ENCODE results near the gene CYSTM1. TPM values are rescaled to one million over a fixed set of nuclear protein-coding genes. Genes with fewer than 3 reads are reported as not detected.

The CYSTM1 gene
- polyA plus RNA-seq, 6 donors from 2014 or later = 5.4 to 20.6 (median 12.6) TPM

DNA sequence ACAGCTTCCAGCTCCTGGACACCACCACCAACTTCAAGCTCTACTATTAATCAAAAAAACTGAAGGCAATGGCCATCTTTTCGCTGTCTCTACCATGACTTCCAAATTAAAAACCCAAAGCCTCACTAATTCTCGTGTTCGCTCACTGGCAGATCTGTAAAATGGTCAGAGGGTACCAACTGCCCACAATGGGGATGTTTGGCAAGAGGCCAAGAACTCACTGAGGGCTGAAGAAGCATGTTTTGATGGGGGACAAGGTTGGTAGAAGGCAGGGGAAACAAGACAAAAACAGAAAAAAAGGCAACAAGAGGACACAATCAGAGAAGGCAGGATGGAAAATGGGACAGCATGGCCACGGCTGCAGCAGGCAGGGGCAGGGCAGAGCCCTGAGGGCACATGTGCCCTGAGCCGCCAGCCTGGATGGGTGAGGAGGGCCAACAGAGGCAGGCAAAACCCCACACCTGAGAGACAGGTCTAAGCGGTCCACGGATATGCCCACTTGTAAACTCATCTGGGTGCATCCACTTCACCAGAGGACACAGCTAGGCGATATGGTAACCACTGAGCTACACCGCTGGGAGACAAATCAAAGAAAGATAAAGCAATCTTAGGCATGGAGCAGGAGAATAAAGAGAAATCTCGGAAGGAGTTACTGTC lies 77.6 kb downstream of the CYSTM1 start:
- Mint-ChIP-seq H3K4me1 (peaks cover 33 to 40% (median 34%) of the 10 kb centered on the region in 3 donors), H3K9me3 (no peaks in the 10 kb centered on the region), H3K4me3 (no peak overlapping the region), H3K36me3 (peaks cover 3 to 4% of the 10 kb centered on the region in 2 donors), H3K27me3 (no peaks in the 10 kb centered on the region), H3K27ac (peak overlapping the region in 3 of 6 donors; percentile 22 to 36 (median 26))
- no peak for ATAC-seq (ENCODE audit: low read depth in 2 of 2)
- DNase-seq = no peak

DNA sequence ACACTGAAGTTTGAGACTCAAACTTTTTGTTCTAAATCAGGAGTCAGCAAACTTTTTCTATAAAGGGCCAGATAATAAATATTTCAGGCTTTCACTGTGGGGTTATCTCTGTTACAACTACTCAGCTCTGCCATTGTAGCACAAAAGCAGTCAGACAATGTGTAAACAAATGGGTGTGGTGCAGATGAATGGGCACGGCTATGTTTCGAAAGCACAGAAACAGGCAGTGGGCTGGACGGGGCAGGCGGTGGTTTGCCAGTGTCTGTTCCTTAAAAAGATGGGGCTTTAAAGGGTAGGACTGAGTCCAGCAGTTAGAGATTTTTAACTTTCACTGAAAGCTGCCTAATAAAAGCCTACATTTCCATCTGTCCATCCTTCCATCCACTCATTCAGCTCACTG lies 79.0 kb downstream of the CYSTM1 start:
- Mint-ChIP-seq H3K4me1 (peaks cover 33 to 44% (median 37%) of the 10 kb centered on the region in 3 donors), H3K4me3 (no peak overlapping the region), H3K9me3 (no peaks in the 10 kb centered on the region), H3K27me3 (no peaks in the 10 kb centered on the region), H3K36me3 (peaks cover 16 to 18% of the 10 kb centered on the region in 2 donors), H3K27ac (peak overlapping the region in 1 of 6 donors; percentile 24)
- DNase-seq (no peak), ATAC-seq (ENCODE audit: low read depth in 2 of 2) (no peak)

DNA sequence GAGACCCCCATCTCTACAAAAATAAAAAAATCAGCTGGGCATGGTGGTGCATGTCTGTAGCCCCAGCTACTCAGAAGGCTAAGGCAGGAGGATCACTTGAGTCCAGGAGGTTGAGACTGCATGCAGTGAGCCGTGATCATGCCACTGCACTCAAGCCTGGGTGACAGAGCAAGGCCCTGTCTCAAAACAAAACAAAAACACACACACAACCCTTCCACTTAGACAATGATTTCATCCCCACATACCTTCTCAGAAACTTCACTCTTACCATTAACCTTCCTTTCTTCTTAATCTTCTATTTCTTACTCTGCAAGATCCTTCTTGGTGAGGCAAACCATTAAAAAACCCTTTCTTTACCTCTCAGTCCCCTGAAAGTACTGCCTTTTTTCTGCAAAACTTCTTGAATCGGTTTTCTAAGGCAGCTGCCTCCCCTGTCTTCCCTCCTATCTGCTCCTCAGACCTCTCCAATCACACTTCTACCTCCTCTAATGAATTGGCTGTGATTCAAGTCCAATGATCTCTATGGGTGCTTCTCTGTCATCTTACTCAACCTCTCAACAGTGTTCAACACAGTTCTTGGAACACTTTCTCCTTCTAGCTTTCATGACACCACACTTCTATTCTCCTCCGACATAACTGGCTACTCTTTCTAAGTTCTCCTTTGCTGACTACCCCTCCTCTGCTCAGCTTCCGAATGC lies 80.6 kb downstream of the CYSTM1 start:
- ATAC-seq (ENCODE audit: low read depth in 2 of 2) = no peak
- H3K9me3 Mint-ChIP-seq = no peaks in the 10 kb centered on the region
- peaks cover 19 to 28% (median 24%) of the 10 kb centered on the region in 3 donors for H3K4me1 Mint-ChIP-seq
- H3K27ac Mint-ChIP-seq = no peak overlapping the region
- H3K27me3 Mint-ChIP-seq = no peaks in the 10 kb centered on the region
- peaks cover 22 to 29% of the 10 kb centered on the region in 2 donors for H3K36me3 Mint-ChIP-seq
- H3K4me3 Mint-ChIP-seq = no peak overlapping the region
- DNase-seq = no peak

DNA sequence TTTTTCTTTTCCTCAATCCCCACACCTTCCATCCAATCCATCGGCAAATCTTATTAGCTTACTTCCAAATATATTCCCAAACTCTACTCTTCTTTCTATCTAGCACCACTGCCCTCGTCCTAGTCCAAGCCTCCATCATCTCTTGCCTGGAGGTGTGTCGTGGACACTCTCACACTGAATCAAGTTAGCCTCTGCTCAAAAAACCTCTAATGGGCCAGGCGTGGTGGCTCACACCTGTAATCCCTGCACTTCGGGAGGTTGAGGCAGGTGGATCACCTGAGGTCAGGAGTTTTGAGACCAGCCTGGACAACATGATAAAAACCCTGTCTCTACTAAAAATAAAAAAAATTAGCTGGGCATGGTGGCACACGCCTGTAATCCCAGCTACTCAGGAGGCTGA lies 81.7 kb downstream of the CYSTM1 start:
- no peak for ATAC-seq (ENCODE audit: low read depth in 2 of 2)
- Mint-ChIP-seq H3K4me1 (peaks cover 15 to 27% (median 17%) of the 10 kb centered on the region in 3 donors), H3K27ac (no peak overlapping the region), H3K27me3 (no peaks in the 10 kb centered on the region), H3K9me3 (no peaks in the 10 kb centered on the region), H3K36me3 (peaks cover 22 to 29% of the 10 kb centered on the region in 2 donors), H3K4me3 (no peak overlapping the region)
- DNase-seq = no peak

DNA sequence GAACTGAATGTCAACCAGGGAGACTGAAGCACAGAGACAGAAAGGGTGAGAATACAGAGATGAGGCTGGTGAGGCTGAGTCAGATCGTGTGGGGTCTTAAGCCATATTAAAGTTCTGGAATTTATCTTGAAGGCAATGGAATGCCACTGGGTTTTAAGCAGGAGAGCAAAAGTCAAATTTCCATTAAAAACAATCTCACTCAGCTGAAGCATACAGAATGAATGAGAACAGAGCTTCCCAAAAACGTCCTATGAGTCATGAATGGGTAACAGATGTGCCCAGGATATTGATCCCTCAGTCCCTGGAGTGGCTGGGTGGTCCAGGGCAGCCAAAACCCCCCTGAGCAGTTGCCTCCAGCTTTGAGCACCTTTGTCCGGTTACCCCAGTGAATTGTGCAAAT lies 83.0 kb downstream of the CYSTM1 start:
- H3K4me1 Mint-ChIP-seq = peaks cover 4 to 17% (median 6%) of the 10 kb centered on the region in 3 donors
- H3K27me3 Mint-ChIP-seq = no peaks in the 10 kb centered on the region
- peaks cover 22 to 29% of the 10 kb centered on the region in 2 donors for H3K36me3 Mint-ChIP-seq
- no peaks in the 10 kb centered on the region for H3K9me3 Mint-ChIP-seq
- DNase-seq (no peak), ATAC-seq (ENCODE audit: low read depth in 2 of 2) (no peak)
- no peak overlapping the region for H3K27ac Mint-ChIP-seq
- no peak overlapping the region for H3K4me3 Mint-ChIP-seq

DNA sequence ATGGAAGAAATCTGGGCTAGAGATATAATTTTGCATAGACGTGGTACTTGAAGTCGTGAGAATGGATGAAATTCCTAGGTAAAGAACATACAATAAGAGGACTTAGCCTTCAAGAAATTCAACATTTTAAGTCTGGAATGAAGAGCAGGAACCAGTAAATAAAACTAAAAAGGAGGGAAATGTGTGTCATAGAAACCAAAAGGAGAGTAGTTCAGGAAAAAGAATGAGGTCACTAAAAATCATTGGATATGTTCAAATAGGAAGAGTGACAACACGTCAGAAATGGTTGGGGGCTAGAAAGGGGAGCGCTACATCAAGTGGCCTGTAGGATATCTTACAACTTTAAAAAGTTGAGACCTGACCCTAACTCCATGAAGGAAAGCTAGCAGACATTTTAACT lies 83.9 kb downstream of the CYSTM1 start:
- peaks cover 22 to 29% of the 10 kb centered on the region in 2 donors for H3K36me3 Mint-ChIP-seq
- DNase-seq (no peak), ATAC-seq (ENCODE audit: low read depth in 2 of 2) (no peak)
- no peak overlapping the region for H3K4me3 Mint-ChIP-seq
- peaks cover 4 to 17% (median 6%) of the 10 kb centered on the region in 3 donors for H3K4me1 Mint-ChIP-seq
- no peaks in the 10 kb centered on the region for H3K27me3 Mint-ChIP-seq
- H3K9me3 Mint-ChIP-seq = no peaks in the 10 kb centered on the region
- peak overlapping the region in 2 of 6 donors; percentile 55 to 62 for H3K27ac Mint-ChIP-seq

DNA sequence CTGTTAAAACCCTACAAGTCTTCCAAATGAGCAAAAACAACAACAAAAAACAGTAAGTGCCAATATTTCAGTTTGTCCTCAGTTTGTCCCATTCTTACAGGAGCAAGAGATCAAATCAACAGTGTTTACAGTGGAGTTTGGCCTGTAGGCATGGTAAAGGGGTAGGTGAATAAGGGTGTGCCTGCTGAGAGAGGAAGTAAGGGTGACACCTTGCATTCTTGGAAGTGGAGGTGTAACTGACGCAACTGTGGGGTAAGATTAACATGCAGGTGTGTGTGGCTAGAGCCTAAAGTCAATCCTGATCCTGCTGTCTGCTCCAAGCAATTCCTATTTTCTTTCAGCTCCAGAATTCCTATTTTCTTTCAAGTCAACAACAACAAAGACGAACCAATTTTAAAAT lies 84.5 kb downstream of the CYSTM1 start:
- peaks cover 22 to 29% of the 10 kb centered on the region in 2 donors for H3K36me3 Mint-ChIP-seq
- DNase-seq (no peak), ATAC-seq (ENCODE audit: low read depth in 2 of 2) (no peak)
- no peaks in the 10 kb centered on the region for H3K9me3 Mint-ChIP-seq
- H3K27me3 Mint-ChIP-seq = no peaks in the 10 kb centered on the region
- H3K4me3 Mint-ChIP-seq = no peak overlapping the region
- H3K27ac Mint-ChIP-seq = no peak overlapping the region
- H3K4me1 Mint-ChIP-seq = peaks cover 4 to 17% (median 6%) of the 10 kb centered on the region in 3 donors

DNA sequence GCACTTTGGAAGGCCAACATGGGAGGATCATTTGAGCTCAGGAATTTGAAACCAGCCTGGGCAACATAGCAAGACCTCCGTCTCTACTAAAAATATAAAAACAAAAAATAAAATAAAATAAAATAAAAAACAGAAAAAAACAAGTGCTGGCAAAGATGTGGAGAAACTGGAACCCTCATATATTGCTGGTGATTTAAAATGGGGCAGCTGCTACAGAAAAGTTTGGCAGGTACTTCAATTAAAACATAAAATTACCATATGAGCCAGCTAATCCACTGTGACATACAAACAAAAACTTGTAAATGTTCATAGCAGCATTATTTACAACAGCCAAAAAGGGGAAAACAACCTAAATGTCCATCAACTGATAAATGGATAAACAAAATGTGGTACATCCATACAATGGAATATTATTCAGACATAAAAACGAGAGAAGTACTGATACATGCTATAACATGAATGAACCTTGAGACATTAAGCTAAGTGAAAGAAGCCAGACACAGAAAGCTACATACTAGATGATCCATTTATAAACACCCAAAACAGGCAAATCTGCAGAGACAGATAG lies 85.2 kb downstream of the CYSTM1 start:
- DNase-seq (no peak), ATAC-seq (ENCODE audit: low read depth in 2 of 2) (no peak)
- peak overlapping the region in 1 of 6 donors; percentile 15 for H3K27ac Mint-ChIP-seq
- H3K36me3 Mint-ChIP-seq = peaks cover 22 to 29% of the 10 kb centered on the region in 2 donors
- no peaks in the 10 kb centered on the region for H3K27me3 Mint-ChIP-seq
- H3K4me1 Mint-ChIP-seq = peaks cover 6 to 19% (median 7%) of the 10 kb centered on the region in 3 donors
- no peaks in the 10 kb centered on the region for H3K9me3 Mint-ChIP-seq
- H3K4me3 Mint-ChIP-seq = no peak overlapping the region

DNA sequence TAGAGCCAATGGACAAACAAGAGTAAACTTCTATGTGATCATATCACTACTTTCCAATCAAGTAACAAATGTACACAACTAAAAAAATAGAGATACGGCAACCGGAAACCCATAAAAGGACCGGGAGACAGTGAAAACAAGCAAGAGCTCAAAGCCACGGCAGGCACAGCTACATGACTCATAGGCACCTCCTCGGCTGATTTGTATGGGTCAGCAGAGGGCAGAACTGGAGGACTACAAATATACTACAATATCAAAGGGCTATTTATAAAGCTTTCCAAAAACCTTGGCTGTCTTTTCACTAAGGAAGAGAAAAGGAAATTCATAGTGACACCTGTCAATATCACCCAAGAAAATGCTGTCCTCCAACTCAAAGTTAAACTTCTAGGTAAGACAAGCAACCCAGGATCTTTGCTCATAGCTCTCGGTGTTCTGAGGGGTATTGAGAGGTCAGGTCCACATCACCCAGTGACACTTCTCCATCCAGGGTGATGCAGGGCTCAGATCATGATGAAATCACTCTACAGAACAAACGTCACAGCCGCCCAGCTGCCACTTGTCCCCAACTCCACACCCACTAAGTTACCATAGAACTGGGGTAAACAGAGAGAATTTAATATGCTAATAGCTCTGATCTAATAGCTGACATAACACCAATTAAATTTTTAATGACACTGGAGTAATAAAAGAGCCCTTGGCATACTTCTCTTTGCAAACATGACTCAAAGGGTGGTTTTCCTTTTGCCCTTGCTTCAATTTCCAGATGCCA lies 86.6 kb downstream of the CYSTM1 start:
- H3K4me3 Mint-ChIP-seq = no peak overlapping the region
- H3K36me3 Mint-ChIP-seq = peaks cover 22 to 29% of the 10 kb centered on the region in 2 donors
- H3K4me1 Mint-ChIP-seq = peaks cover 15 to 33% (median 17%) of the 10 kb centered on the region in 3 donors
- H3K9me3 Mint-ChIP-seq = no peaks in the 10 kb centered on the region
- H3K27me3 Mint-ChIP-seq = no peaks in the 10 kb centered on the region
- H3K27ac Mint-ChIP-seq = peak overlapping the region in 3 of 6 donors; percentile 13 to 45 (median 37)
- DNase-seq = no peak
- ATAC-seq (ENCODE audit: low read depth in 2 of 2) = no peak

DNA sequence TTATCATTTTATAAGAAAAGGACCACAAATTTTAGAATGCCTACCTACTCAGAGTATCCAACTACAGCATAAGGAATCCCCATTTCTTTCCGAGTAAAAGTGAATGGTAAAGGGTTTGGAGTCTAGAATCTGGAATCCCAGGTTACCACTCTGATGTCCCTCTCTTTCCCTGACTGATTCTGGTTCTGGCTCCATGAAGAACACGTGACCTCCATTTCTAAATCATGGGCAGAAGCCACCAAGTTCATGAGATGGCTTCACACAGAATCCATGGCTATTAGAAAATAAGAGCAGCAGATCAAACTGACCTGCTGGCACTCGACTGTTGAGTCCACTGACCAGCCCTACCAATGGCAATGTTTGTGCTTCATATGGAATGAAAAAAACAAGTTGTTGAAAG lies 87.2 kb downstream of the CYSTM1 start:
- no peaks in the 10 kb centered on the region for H3K9me3 Mint-ChIP-seq
- peaks cover 14 to 36% (median 20%) of the 10 kb centered on the region in 3 donors for H3K4me1 Mint-ChIP-seq
- no peak for DNase-seq
- no peaks in the 10 kb centered on the region for H3K27me3 Mint-ChIP-seq
- ATAC-seq (ENCODE audit: low read depth in 2 of 2) = no peak
- peaks cover 22 to 29% of the 10 kb centered on the region in 2 donors for H3K36me3 Mint-ChIP-seq
- H3K4me3 Mint-ChIP-seq = no peak overlapping the region
- H3K27ac Mint-ChIP-seq = peak overlapping the region in 4 of 6 donors; percentile 45 to 88 (median 55)

DNA sequence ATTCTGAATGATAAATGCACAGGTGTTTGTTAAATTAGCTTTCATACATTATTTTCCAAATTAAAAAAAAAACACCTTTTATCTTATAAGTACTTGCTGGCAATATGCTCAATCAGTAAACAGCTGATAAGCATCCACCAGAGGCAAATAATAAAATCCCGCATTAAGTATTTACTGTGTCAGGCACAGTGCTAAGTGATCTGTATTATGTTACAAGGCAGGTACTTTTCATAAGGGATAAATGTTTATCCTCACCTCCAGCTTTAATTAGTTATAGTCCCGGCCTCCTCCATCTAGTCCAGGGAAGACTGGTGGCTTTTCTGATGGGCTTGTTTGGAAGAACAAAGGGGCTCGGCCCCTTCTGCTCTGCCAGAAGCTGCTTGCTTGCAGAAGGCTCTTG lies 87.9 kb downstream of the CYSTM1 start:
- H3K4me3 Mint-ChIP-seq = no peak overlapping the region
- DNase-seq (no peak), ATAC-seq (ENCODE audit: low read depth in 2 of 2) (no peak)
- H3K4me1 Mint-ChIP-seq = peaks cover 12 to 36% (median 24%) of the 10 kb centered on the region in 3 donors
- no peaks in the 10 kb centered on the region for H3K27me3 Mint-ChIP-seq
- H3K9me3 Mint-ChIP-seq = no peaks in the 10 kb centered on the region
- H3K27ac Mint-ChIP-seq = no peak overlapping the region
- H3K36me3 Mint-ChIP-seq = peaks cover 17 to 23% of the 10 kb centered on the region in 2 donors

DNA sequence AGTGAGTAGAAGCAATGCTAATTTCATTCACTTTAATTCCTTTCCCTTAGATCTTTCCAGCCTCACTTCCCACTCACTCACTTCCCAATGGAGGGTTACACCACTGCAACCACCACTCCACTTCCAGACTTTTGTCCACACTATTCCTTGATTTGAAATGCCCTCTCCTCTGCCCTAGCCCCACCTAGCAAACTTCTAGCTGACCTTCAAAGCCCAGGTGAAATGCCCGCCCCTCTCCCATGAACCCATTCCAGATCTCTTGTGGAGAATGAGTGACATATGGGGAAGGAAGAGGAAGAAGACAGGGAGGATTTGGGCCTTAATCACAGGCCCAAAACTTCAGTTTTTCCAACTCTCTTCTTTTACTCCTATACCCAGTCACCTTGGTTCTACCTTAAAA lies 90.9 kb downstream of the CYSTM1 start:
- Mint-ChIP-seq H3K9me3 (no peaks in the 10 kb centered on the region), H3K27me3 (no peaks in the 10 kb centered on the region), H3K4me1 (peaks cover 9 to 34% (median 24%) of the 10 kb centered on the region in 3 donors), H3K36me3 (peaks cover 0 to 6% of the 10 kb centered on the region in 2 donors), H3K4me3 (no peak overlapping the region), H3K27ac (peak overlapping the region in 2 of 6 donors; percentile 33 to 68)
- ATAC-seq (ENCODE audit: low read depth in 2 of 2) (no peak), DNase-seq (no peak)

DNA sequence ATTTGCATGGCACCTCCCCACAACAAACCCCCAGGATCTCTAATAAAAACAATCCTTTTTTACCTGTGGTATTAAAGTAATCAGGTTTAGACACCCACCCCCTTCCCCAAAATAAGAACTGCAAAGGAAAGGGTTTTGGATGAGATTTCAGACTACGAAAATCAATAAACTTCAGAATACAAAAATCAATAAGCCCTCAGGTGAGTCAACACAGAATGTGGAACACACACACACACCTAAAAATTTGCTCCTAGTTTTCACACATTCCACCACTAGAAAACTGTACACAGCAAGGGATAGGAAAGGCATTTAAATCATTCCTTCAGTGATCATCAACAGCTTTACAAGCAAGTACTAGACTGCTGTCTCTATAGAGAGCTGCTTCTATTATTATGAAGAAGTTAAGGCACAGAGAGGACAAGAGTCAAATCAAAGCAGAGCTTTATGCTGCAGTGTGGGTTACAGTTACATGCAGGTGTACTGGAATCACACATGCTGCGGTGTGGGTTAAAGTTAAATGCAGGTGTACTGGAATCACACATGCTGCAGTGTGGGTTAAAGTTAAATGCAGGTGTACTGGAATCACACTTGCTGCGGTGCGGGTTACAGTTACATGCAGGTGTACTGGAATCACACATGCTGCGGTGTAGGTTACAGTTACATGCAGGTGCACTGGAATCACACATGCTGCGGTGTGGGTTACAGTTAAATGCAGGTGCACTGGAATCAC lies 91.6 kb downstream of the CYSTM1 start:
- DNase-seq (no peak), ATAC-seq (ENCODE audit: low read depth in 2 of 2) (no peak)
- no peaks in the 10 kb centered on the region for H3K9me3 Mint-ChIP-seq
- peaks cover 9 to 30% (median 23%) of the 10 kb centered on the region in 3 donors for H3K4me1 Mint-ChIP-seq
- H3K27me3 Mint-ChIP-seq = no peaks in the 10 kb centered on the region
- H3K27ac Mint-ChIP-seq = peak overlapping the region in 1 of 6 donors; percentile 76
- H3K4me3 Mint-ChIP-seq = no peak overlapping the region
- H3K36me3 Mint-ChIP-seq = peaks cover 0 to 6% of the 10 kb centered on the region in 2 donors
